NCI-H82 (cell line): ENCODE results near the gene CEP128.

Experiments used
- DNase-seq: peaks from one replicate; lab custom pipeline; 2025; lab: John Stamatoyannopoulos, UW

Gene CEP128

GRCh38 chr14:80901822-80902221 lies 39.7 kb downstream of the CEP128 start:
- no peak for DNase-seq

DNA sequence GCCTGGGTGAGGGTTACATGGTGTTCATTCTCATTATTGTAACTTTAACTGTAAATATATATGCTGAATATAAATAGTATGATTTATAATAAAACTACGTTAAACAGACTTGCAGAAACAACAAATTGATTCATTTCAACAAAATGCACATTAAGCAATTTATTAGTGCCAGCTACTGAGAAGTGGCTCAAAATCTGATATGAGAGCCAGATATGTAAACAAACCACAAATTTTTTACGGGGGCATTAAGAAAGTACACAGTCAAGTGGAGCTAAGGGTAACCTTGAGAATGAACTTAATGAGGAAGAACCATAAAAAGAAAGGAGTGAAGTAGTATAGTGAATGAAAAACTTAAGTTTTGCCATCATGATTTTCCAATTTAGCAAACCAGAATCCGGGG lies 40.3 kb downstream of the CEP128 start:
- DNase-seq: no peak

DNA sequence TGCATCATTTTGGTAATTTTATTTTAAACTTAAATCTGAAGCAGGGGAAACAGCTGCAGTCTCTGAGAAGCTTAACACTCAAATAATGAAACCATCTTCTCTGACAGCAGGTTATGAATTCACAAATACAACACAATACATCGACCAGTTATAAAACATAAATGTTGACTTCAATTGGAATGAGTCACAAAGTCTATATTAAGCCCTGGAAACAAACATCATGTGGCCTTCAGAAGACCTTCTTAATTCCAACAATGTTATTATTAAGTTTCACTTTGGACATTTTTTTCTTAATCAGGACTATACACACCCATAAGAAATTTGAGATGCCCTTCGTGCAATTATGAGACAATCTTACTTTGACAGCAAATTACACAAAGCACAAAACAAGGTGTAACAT lies 68.9 kb downstream of the CEP128 start:
- DNase-seq: no peak

- no peak for DNase-seq
Measured at GRCh38 chr14:80868260-80868659, 73.3 kb downstream of the CEP128 start.

- DNase-seq: no peak
Measured at GRCh38 chr14:80867798-80868197, 73.7 kb downstream of the CEP128 start.

- DNase-seq: no peak
Measured at GRCh38 chr14:80867091-80867490, 74.4 kb downstream of the CEP128 start.

- no peak for DNase-seq
Measured at GRCh38 chr14:80865565-80865964, 76.0 kb downstream of the CEP128 start.

DNA sequence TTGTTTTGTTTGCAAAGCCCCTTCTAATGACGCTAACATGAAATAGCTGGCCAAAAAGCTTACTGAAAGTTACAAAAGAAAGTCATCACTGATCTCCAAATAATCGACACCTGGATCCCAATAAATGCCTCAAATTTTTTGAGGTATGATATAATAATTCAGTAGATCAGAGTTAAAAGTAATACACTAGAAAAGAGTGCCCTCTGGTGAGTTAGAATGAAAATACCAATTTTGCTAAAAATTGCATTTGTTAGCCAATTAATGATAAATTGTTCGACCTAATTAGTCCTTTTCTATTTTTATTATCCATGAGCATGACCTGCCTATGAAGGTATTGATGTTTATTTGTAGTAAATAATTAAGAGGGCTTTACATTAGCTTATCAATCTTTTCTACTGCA lies 78.6 kb downstream of the CEP128 start:
- no peak for DNase-seq

GRCh38 chr14:80862541-80862940 lies 79.0 kb downstream of the CEP128 start:
- DNase-seq: no peak

DNA sequence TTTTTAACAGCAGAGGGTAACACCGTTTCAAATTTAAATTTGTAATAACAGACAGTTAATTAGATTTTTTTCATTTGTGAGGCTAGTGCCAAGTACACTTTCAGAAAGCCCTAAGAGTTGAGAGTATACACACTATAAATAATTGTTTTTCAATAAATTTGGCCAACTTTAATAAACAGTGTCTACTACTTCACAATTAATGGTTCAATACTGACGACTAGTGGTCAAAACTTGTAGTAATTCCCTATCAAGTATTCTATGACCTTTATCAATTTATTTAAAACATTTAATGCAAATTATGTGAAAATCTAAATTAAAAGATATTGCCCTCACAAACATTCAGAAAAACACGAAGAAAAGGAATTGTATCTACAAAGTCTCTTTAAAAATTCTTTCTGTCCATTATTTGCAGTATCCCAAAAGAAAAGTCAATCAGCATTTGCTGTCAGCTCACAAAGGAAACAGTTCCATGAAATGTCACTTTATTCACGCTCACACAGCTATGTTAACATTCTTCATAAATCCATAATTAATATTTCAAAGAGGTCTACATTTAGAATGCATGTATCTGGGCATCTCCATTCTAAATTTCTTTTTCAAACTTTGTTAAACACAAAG lies 91.2 kb downstream of the CEP128 start:
- peak; percentile 40 for DNase-seq

DNA sequence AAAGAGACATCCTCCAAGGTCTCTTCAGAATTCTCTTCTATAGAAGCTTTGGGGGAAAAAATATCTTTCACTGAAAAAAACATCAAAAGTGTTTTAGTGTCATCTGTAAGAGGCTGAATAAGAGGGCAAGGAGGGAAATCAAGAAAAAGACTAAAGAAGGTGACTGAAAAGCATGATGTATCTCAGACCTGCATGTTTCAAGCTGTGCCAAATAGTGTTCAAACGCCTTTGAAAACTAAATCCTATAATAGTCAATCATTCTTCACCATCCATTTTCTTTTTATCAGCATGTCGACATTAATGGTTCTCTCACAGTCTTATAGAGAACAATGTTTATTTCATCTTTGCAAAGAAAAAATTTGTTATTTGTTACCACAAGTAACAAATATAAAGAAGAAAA lies 94.5 kb downstream of the CEP128 start:
- peak; percentile 3 for DNase-seq

- DNase-seq: peak; percentile 23
Measured at GRCh38 chr14:80845856-80846255, 95.7 kb downstream of the CEP128 start.

DNA sequence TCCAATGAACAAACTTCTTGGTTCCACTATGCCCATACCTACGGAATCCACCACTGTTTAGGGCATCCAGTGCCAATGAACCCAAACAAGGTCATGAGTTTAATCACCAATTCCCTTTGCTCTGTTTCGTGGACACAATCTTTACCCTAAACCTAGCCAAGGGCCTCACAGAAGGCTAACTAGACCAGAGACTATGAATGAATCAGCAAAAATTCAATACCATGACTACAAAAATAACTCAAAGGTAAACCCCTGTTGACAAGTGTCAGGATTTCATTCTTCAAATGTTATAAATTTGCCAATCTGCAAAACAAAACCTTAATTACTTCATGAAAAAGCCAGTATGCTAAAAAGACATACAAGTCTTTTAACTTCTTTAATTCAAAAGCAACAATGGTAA lies 96.7 kb downstream of the CEP128 start:
- no peak for DNase-seq

GRCh38 chr14:80839743-80840142 lies 101.8 kb downstream of the CEP128 start:
- DNase-seq: no peak

GRCh38 chr14:80809663-80810062 lies 131.9 kb downstream of the CEP128 start:
- no peak for DNase-seq

DNA sequence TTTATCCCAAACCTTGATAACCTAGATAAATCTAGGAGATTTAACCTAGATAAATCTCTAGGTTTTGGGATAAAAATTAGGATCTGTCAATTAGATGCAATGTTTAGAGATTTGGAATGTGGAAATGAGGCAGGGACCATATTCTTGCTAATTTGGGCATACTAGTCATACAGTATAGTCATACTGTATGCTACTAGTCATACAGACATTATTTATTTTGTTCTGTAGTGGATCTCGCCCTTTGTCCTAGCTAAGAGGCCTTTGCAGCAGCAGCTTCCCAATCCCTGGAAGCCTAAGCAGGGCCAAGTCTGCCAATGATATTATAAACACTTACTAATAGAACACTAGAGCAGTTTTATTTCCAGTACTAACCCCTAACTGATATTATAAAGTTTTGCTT lies 136.4 kb downstream of the CEP128 start:
- DNase-seq: no peak

- no peak for DNase-seq
Measured at GRCh38 chr14:80798878-80799277, 142.7 kb downstream of the CEP128 start.

DNA sequence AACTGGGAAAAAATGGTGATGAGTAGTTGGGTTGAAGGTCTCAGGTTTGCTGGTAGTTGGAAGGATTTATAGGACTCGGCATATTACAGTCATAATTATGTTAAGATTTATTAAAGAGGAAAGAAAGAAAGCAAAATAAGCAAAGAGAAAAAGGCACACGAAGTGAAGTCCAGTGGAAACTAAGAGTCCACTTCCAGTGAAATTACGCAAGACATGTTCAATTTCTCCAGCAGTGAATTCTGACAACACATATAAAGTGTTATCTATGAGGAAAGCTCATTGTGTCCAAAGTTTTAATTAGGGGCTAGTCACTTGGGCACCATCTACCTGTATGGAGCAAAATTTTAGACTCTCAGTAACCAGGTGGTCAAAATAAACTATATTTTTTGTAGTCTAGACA lies 143.3 kb downstream of the CEP128 start:
- no peak for DNase-seq

GRCh38 chr14:80792771-80793170 lies 148.8 kb downstream of the CEP128 start:
- DNase-seq: no peak

- no peak for DNase-seq
Measured at GRCh38 chr14:80787876-80788275, 153.7 kb downstream of the CEP128 start.

DNA sequence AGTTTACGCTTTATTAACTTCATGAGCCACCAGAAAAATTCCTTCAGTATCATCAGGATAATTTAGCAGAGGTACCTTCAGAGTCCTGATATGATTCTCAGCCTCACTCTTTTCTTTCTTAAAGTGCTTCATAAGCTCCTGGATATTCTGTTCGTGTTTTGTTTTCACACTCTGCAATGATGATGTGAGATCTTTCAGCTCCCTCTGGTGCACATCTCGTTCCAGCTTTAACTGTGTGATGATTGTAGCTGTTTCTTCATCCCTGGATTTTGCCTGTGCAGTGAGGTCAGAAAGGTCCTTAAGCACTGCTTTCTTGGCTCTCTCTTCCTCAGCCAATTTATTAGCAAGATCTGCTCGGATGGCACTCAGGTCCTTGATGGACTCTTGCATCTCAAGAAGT lies 156.7 kb downstream of the CEP128 start:
- no peak for DNase-seq

GRCh38 chr14:80781972-80782367 lies 159.6 kb downstream of the CEP128 start:
- DNase-seq: no peak

GRCh38 chr14:80780500-80780899 lies 161.0 kb downstream of the CEP128 start:
- no peak for DNase-seq

GRCh38 chr14:80776657-80777056 lies 164.9 kb downstream of the CEP128 start:
- no peak for DNase-seq

- no peak for DNase-seq
Measured at GRCh38 chr14:80776186-80776585, 165.4 kb downstream of the CEP128 start.
